GM12878 (cell line): Measurements from ENCODE around the gene CCDC106. TPM values are rescaled to one million over a fixed set of nuclear protein-coding genes. Genes with fewer than 3 reads are reported as not detected.

Experiments used
- ATAC-seq: fragments of 200-7000 bp; cut with Tn5 transposase; 3 replicates; pipeline ENCODE4 v1.9.1; 2020; ENCODE audit warnings: mild to moderate bottlenecking, moderate library complexity
- BruUV-seq: library from RNA; stranded (reverse); fragments of 400-500 nt; replicated peaks from 2 replicates; lab custom pipeline; 2021; lab: Mats Ljungman, UMichigan
- CTCF ChIA-PET: fragments of 300-600 bp; sonication (Branson Sonifier 250); formaldehyde crosslinking; extraction: SDS; loops from one replicate; lab custom pipeline; 2021; ENCODE audit warnings: inconsistent platforms; lab: Yijun Ruan, JAX
- POLR2A ChIA-PET: fragments of 350-600 bp; formaldehyde crosslinking; extraction: SDS; loops from one replicate; lab custom pipeline; 2021; ENCODE audit warnings: inconsistent platforms; lab: Charles Lee
- RAD21 ChIA-PET: fragments of 300-600 bp; sonication (Branson Sonifier 250); formaldehyde crosslinking; loops from one replicate; lab custom pipeline; 2023; ENCODE audit warnings: antibody characterized with exemption; ENCODE audit not compliant: unreplicated experiment; lab: Charles Lee
- SMC1A ChIA-PET: fragments of 300-600 bp; sonication (Branson Sonifier 250); formaldehyde crosslinking; loops from one replicate; lab custom pipeline; 2023; ENCODE audit not compliant: unreplicated experiment, uncharacterized antibody; lab: Charles Lee
- DNase-seq: peaks from one replicate; pipeline ENCODE4 v3.0.0-alpha.2; 2011; ENCODE audit warnings: low read depth, low spot score
- FAIRE-seq: peaks from 3 replicates; lab custom pipeline; 2011; peaks lifted over from hg19 to GRCh38; lab: Jason Lieb, UNC
- H2AFZ ChIP-seq: 2 replicates; pipeline ENCODE4 v1.6.0; 2011; ENCODE audit warnings: low read depth, low read length, control low read depth; ENCODE audit not compliant: control insufficient read depth
- H3K27ac ChIP-seq: 2 replicates; pipeline ENCODE4 v1.5.1; 2011; ENCODE audit warnings: control low read depth; ENCODE audit not compliant: control insufficient read depth, insufficient read depth
- H3K27me3 ChIP-seq, 2 experiments: replicated peaks in 1 of 2; 2 replicates each; pipeline versions ENCODE4 v1.6.0 to v1.6.1; 2011; ENCODE audit warnings: low read length in 1 of 2; ENCODE audit not compliant: control insufficient read depth in 2 of 2, insufficient read depth in 2 of 2
- H3K36me3 ChIP-seq, 2 experiments: 2 replicates each; pipeline ENCODE4 v1.5.1; 2011; ENCODE audit warnings: low read length in 1 of 2; ENCODE audit not compliant: control insufficient read depth in 2 of 2, insufficient read depth in 2 of 2
- H3K4me1 ChIP-seq: 2 replicates; pipeline ENCODE4 v1.6.1; 2011; ENCODE audit warnings: mild to moderate bottlenecking, low read length, moderate library complexity, mixed read lengths; ENCODE audit not compliant: control insufficient read depth, insufficient read depth
- H3K4me2 ChIP-seq: 2 replicates; pipeline ENCODE4 v1.6.0; 2011; ENCODE audit warnings: control low read depth; ENCODE audit not compliant: control insufficient read depth, insufficient read depth
- H3K4me3 ChIP-seq: fragments of 200-600 bp; sonication (generic); 2 replicates; pipeline ENCODE4 v1.5.1; 2016
- H3K79me2 ChIP-seq: 2 replicates; pipeline ENCODE4 v1.6.0; 2011; ENCODE audit warnings: low read length; ENCODE audit not compliant: control insufficient read depth, insufficient read depth
- H3K9ac ChIP-seq: 2 replicates; pipeline ENCODE4 v1.8.0; 2011; ENCODE audit warnings: low read length, control low read depth, mixed read lengths; ENCODE audit not compliant: control insufficient read depth, insufficient read depth
- H3K9me3 ChIP-seq: replicated peaks from 3 replicates; pipeline ENCODE4 v1.5.1; 2011; ENCODE audit warnings: mild to moderate bottlenecking, low read length; ENCODE audit not compliant: control insufficient read depth, insufficient read depth
- H4K20me1 ChIP-seq: 2 replicates; pipeline ENCODE4 v1.6.0; 2011; ENCODE audit not compliant: control insufficient read depth, insufficient read depth
- MEF2B ChIP-seq: fragments of 450-650 bp; IDR thresholded peaks from 2 replicates; pipeline ENCODE4 v1.6.1; 2018; ENCODE audit warnings: mild to moderate bottlenecking, moderate library complexity; ENCODE audit not compliant: partially characterized antibody, poor library complexity, severe bottlenecking
- YBX1 ChIP-seq: fragments of 450-650 bp; IDR thresholded peaks from 2 replicates; pipeline ENCODE4 v1.6.1; 2016; ENCODE audit warnings: antibody characterized with exemption
- WGBS: methylation state at CpG from one replicate; pipeline ENCODE4 v1.1.6; 2016; ENCODE audit warnings: low lambda C conversion rate; ENCODE audit not compliant: insufficient replicate concordance, insufficient coverage; ENCODE audit errors: missing lambda C conversion rate; 5-methylcytosine and 5-hydroxymethylcytosine counted together
- in situ Hi-C: fragments of 300-500 bp; cut with MboI; formaldehyde crosslinking; loops from 9 replicates; pipeline ENCODE4 v1.14.3; 2018; ENCODE audit warnings: mixed read lengths
- intact Hi-C: fragments of 100-400 bp; cut with micrococcal nuclease; formaldehyde crosslinking; loops from one replicate; pipeline ENCODE4 v1.14.2; 2022; ENCODE audit not compliant: unreplicated experiment
- polyA plus RNA-seq, 11 experiments: library from polyadenylated mRNA; depleted of rRNA in 4 of 11; unstranded in 6 of 11; stranded (reverse) in 5 of 11; fragments of >200 nt; fragmentation: Nextera tagmentation in 4 of 11; fragmentation: Illumina TruSeq in 1 of 11; extraction: Ambion mirVana in 4 of 11; extraction: Trizol in 1 of 11; gene quantifications; 1 replicate in 1 of 11; 2 replicates in 10 of 11; pipeline versions ENCODE4 v1.2.1 to v1.2.3, GENCODE V29; 2011 to 2016; ENCODE audit warnings: inconsistent platforms in 2 of 11, missing spikeins in 2 of 11, low read depth in 1 of 11
- total RNA-seq, 4 experiments: library from RNA; depleted of rRNA in 3 of 4; stranded (reverse); fragments of >200 nt in 3 of 4; fragmentation: Illumina TruSeq in 1 of 4; extraction: Trizol in 1 of 4; gene quantifications; 2 replicates each; pipeline versions ENCODE4 v1.2.1 to v1.2.3, GENCODE V29; 2013 to 2021
- TF ChIP-seq, protein P1 (sequence below): fragments of 450-650 bp; formaldehyde crosslinking; IDR thresholded peaks from 2 replicates; pipeline ENCODE4 v1.4.0; 2020; ENCODE audit warnings: mild to moderate bottlenecking, moderate library complexity

Gene CCDC106
- total and polyA plus RNA-seq, 10 of the 15 experiments (the other 5 are each of a cell fraction or from before 2014, with no cell fraction given): 0.04 to 35.9 (median 19.8) TPM

DNA sequence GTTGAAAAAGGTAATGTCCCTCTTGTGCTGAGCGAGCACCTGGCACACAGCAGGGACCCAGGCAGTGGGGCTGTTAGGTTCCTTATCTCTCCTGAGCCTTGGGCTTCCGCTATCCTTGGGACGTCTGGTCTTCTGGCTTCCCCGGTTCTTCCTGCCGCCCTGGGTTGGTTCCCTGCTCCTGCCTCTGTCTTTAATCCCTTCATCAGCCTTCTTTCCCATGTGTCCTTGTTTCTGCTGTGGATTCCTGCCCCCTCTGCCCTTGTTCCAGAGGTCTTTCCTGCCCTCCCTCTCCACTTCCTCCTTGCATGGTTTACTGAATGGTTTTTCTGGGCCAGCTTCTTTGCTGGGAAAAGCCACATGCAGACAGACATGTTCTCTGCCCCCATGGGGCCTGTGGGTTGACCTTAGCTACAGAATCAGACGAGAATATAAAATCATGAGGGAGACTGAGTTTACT lies 29.6 kb downstream of the CCDC106 start:
- peaks cover 65% of the 10 kb centered on the region for H3K79me2 ChIP-seq
- peak overlapping the region; percentile 94 for H3K27ac ChIP-seq
- H3K4me3 ChIP-seq: peak overlapping the region; percentile 92
- ChIA-PET RAD21 (interaction anchor here (1.0 to 2.0 kb wide), 2 partner anchors 23 to 45 kb away, joined by 4 to 6 read pairs; partner anchors contain the start of gene U2AF2), CTCF (interaction anchor here (1.4 to 3.3 kb wide), 3 partner anchors 23 to 132 kb away, joined by 5 to 14 read pairs (median 5); partner anchors contain the start of gene U2AF2), SMC1A (interaction anchor here (1.2 to 3.0 kb wide), 2 partner anchors 21 to 30 kb away, joined by 3 to 11 read pairs; no protein-coding TSS in a partner anchor)
- H3K36me3 ChIP-seq: peaks cover 15 to 20% of the 10 kb centered on the region in 2 experiments
- ATAC-seq: peak; percentile 5; the same call in 2 of the 3 replicates
- DNase-seq: no peak
- no peaks in the 10 kb centered on the region for H3K9me3 ChIP-seq
- peak overlapping the region; percentile 100 for H3K4me2 ChIP-seq
- intact Hi-C loops: loop anchor here (1.0 to 5.0 kb wide), 4 partner anchors 23 to 655 kb away; partner anchors contain the start of genes U2AF2, ZNF580 and ZNF581
- H3K4me1 ChIP-seq: peaks cover 29% of the 10 kb centered on the region
- no peaks in the 10 kb centered on the region for H3K27me3 ChIP-seq
- peak overlapping the region; percentile 97 for H3K9ac ChIP-seq
- H4K20me1 ChIP-seq: peaks cover 4% of the 10 kb centered on the region; the same call in 1 of the 2 replicates
- peak overlapping the region; percentile 50; the same call in 1 of the 2 replicates for H2AFZ ChIP-seq
- TF ChIP-seq, protein P1, sequence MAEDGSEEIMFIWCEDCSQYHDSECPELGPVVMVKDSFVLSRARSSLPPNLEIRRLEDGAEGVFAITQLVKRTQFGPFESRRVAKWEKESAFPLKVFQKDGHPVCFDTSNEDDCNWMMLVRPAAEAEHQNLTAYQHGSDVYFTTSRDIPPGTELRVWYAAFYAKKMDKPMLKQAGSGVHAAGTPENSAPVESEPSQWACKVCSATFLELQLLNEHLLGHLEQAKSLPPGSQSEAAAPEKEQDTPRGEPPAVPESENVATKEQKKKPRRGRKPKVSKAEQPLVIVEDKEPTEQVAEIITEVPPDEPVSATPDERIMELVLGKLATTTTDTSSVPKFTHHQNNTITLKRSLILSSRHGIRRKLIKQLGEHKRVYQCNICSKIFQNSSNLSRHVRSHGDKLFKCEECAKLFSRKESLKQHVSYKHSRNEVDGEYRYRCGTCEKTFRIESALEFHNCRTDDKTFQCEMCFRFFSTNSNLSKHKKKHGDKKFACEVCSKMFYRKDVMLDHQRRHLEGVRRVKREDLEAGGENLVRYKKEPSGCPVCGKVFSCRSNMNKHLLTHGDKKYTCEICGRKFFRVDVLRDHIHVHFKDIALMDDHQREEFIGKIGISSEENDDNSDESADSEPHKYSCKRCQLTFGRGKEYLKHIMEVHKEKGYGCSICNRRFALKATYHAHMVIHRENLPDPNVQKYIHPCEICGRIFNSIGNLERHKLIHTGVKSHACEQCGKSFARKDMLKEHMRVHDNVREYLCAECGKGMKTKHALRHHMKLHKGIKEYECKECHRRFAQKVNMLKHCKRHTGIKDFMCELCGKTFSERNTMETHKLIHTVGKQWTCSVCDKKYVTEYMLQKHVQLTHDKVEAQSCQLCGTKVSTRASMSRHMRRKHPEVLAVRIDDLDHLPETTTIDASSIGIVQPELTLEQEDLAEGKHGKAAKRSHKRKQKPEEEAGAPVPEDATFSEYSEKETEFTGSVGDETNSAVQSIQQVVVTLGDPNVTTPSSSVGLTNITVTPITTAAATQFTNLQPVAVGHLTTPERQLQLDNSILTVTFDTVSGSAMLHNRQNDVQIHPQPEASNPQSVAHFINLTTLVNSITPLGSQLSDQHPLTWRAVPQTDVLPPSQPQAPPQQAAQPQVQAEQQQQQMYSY (CRISPR knock-in tag): no peak
- TF ChIP-seq YBX1: peak; percentile 5; the same call in 1 of the 2 replicates
- peak; percentile 51 for TF ChIP-seq MEF2B
- TF ChIP-seq, all 136 proteins: peak for 2
- POLR2A ChIA-PET: interaction anchor here (1.2 to 1.8 kb wide), 2 partner anchors 21 to 79 kb away, joined by 3 to 7 read pairs; no protein-coding TSS in a partner anchor
- FAIRE-seq: no peak
- in situ Hi-C loops: loop anchor here (5.0 kb wide), 1 partner anchor 130 kb away; no protein-coding TSS in a partner anchor
- 21% methylated on average over 6 of the region's 6 CpGs for WGBS
- BruUV-seq: no TSS peak
